ENCODE data around the gene BMP3.

BMP3 gene

DNA sequence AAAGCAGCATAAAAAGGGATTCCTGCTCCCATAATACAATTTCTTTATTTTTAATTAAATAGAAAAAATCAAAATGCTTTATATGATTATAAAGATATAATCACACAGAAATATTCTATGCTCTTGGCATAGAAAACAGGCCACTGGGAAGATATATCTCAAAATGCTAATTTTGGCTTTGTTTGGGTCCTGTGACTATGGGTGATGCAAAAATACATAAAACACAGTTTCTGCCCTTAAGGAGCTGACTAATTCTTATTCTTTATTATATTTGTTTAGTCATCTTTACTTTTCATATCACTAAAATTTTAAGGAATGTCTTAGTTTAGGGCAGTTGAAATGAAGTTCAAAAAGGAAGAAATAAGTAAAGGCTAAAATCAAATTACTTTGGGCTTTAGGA, 7.0 kb upstream of the BMP3 start:
- Histone ChIP-seq H3K27me3 (ENCODE audit: control insufficient read depth in 1 of 2, insufficient read depth in 1 of 2, low read length in 2 of 2) (peaks cover 13 to 45% of the 10 kb centered on the region in 2 experiments), H2AFZ (ENCODE audit: low read depth, low read length) (no peak overlapping the region), H4K8ac (ENCODE audit: low read length) (no peak overlapping the region), H3K36me3 (ENCODE audit: control insufficient read depth in 1 of 2, insufficient read depth in 2 of 2, low read depth in 1 of 2, low read length in 2 of 2) (no peaks in the 10 kb centered on the region), H3K9me3 (ENCODE audit: control insufficient read depth, low read length) (no peaks in the 10 kb centered on the region), H3K27ac (ENCODE audit: low read length, poor library complexity, severe bottlenecking) (no peak overlapping the region), H3K23ac (ENCODE audit: low read length in 2 of 2) (no peak overlapping the region), H3K9ac (ENCODE audit: low read length) (no peak overlapping the region), H2BK120ac (ENCODE audit: low read depth, low read length) (no peak overlapping the region), H4K91ac (ENCODE audit: low read length) (no peak overlapping the region), H2BK15ac (ENCODE audit: low read depth, poor library complexity, severe bottlenecking) (no peak overlapping the region), H3K79me1 (replicated peaks; ENCODE audit: low read length, poor library complexity, severe bottlenecking) (no peaks in the 10 kb centered on the region), H3K4ac (ENCODE audit: low read depth in 1 of 2, low read length in 2 of 2) (no peak overlapping the region), H2BK5ac (ENCODE audit: low read depth, low read length, poor library complexity, severe bottlenecking) (no peak overlapping the region), H3K4me3 (ENCODE audit: insufficient read depth in 1 of 2, low read depth in 1 of 2, low read length in 2 of 2) (no peak overlapping the region), H3K4me2 (ENCODE audit: low read length, poor library complexity, severe bottlenecking) (no peak overlapping the region), H3K18ac (ENCODE audit: low read depth in 1 of 2, low read length in 2 of 2) (no peak overlapping the region), H2AK5ac (ENCODE audit: low read length, severe bottlenecking) (no peak overlapping the region), H3K4me1 (ENCODE audit: control insufficient read depth, insufficient read depth, low read depth, low read length) (no peaks in the 10 kb centered on the region), H2BK12ac (ENCODE audit: low read length in 2 of 2) (no peak overlapping the region), H3K14ac (ENCODE audit: low read length in 2 of 2) (no peak overlapping the region)
- no peak for DNase-seq

DNA sequence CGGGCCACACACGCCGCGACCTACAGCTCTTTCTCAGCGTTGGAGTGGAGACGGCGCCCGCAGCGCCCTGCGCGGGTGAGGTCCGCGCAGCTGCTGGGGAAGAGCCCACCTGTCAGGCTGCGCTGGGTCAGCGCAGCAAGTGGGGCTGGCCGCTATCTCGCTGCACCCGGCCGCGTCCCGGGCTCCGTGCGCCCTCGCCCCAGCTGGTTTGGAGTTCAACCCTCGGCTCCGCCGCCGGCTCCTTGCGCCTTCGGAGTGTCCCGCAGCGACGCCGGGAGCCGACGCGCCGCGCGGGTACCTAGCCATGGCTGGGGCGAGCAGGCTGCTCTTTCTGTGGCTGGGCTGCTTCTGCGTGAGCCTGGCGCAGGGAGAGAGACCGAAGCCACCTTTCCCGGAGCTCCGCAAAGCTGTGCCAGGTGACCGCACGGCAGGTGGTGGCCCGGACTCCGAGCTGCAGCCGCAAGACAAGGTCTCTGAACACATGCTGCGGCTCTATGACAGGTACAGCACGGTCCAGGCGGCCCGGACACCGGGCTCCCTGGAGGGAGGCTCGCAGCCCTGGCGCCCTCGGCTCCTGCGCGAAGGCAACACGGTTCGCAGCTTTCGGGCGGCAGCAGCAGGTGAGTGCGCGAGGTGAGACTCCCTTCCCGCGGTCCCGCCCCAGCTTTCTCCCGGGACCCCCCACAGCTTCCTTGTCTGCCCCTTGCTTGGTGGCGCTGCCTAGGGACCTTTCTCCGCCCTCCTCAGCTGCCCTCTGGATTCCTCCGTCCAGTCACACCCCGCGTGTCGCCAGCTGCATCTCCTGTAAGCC, 678 bp downstream of the BMP3 start:
- Histone ChIP-seq H3K4ac (ENCODE audit: low read depth in 1 of 2, low read length in 2 of 2) (no peak overlapping the region), H3K23ac (ENCODE audit: low read length in 2 of 2) (no peak overlapping the region), H3K4me1 (ENCODE audit: control insufficient read depth, insufficient read depth, low read depth, low read length) (peaks cover 10% of the 10 kb centered on the region), H3K27ac (ENCODE audit: low read length, poor library complexity, severe bottlenecking) (no peak overlapping the region), H2BK120ac (ENCODE audit: low read depth, low read length) (no peak overlapping the region), H2BK15ac (ENCODE audit: low read depth, poor library complexity, severe bottlenecking) (no peak overlapping the region), H2BK5ac (ENCODE audit: low read depth, low read length, poor library complexity, severe bottlenecking) (no peak overlapping the region), H4K8ac (ENCODE audit: low read length) (no peak overlapping the region), H3K18ac (ENCODE audit: low read depth in 1 of 2, low read length in 2 of 2) (no peak overlapping the region), H3K27me3 (ENCODE audit: control insufficient read depth in 1 of 2, insufficient read depth in 1 of 2, low read length in 2 of 2) (peaks cover 24 to 81% of the 10 kb centered on the region in 2 experiments), H3K9ac (ENCODE audit: low read length) (peak overlapping the region; percentile 18), H2AK5ac (ENCODE audit: low read length, severe bottlenecking) (no peak overlapping the region), H3K9me3 (ENCODE audit: control insufficient read depth, low read length) (no peaks in the 10 kb centered on the region), H2AFZ (ENCODE audit: low read depth, low read length) (no peak overlapping the region), H3K4me2 (ENCODE audit: low read length, poor library complexity, severe bottlenecking) (peak overlapping the region; percentile 78), H3K79me1 (replicated peaks; ENCODE audit: low read length, poor library complexity, severe bottlenecking) (no peaks in the 10 kb centered on the region), H4K91ac (ENCODE audit: low read length) (no peak overlapping the region), H3K4me3 (ENCODE audit: insufficient read depth in 1 of 2, low read depth in 1 of 2, low read length in 2 of 2) (peak overlapping the region; percentile 62 to 75), H3K14ac (ENCODE audit: low read length in 2 of 2) (no peak overlapping the region), H2BK12ac (ENCODE audit: low read length in 2 of 2) (no peak overlapping the region), H3K36me3 (ENCODE audit: control insufficient read depth in 1 of 2, insufficient read depth in 2 of 2, low read depth in 1 of 2, low read length in 2 of 2) (no peaks in the 10 kb centered on the region)
- WGBS, result under 1% methylated on average over 75 of the region's 77 CpGs
- no peak for DNase-seq

DNA sequence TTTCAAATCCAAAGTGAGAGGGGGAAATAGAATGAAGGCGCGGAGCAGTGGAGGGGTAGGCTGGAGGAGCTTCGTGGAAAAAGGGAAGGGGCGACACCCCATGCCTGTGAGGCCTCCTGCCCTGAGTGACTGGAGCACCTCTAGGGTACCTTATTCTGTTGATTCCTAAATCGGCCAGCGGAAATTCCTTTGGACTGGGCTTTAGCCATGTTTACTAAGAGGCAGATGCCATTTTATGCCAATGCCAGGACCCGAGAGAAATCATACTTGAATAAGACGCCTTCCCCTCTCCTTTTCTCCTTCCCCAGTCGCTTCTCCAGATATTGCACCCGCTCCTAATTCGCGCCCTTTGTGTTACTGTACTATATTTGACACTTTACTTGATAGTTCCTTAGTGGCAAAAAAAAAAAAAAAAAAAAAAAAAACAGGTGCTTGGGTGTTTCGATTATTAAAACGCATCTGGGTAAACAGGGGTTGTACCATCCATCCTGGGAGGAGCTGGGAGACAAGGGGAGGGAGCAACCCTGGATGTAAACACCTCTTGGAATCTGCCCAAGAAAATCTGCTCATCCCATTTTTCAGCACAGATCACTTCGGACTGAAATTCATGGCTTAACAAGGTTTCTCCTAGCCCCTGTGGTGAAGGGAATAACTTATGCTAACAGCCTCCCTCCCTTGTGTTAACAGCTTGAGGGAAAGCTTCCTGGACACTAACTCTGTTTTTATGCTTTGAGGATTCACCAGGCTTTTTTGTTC, 1.5 kb downstream of the BMP3 start:
- H4K8ac ChIP-seq (ENCODE audit: low read length), result no peak overlapping the region
- H2BK120ac ChIP-seq (ENCODE audit: low read depth, low read length), result no peak overlapping the region
- no peaks in the 10 kb centered on the region for H3K36me3 ChIP-seq (ENCODE audit: control insufficient read depth in 1 of 2, insufficient read depth in 2 of 2, low read depth in 1 of 2, low read length in 2 of 2)
- H2AFZ ChIP-seq (ENCODE audit: low read depth, low read length), result no peak overlapping the region
- H2BK15ac ChIP-seq (ENCODE audit: low read depth, poor library complexity, severe bottlenecking), result no peak overlapping the region
- H3K4me1 ChIP-seq (ENCODE audit: control insufficient read depth, insufficient read depth, low read depth, low read length), result peaks cover 10% of the 10 kb centered on the region
- no peak overlapping the region for H3K27ac ChIP-seq (ENCODE audit: low read length, poor library complexity, severe bottlenecking)
- H3K23ac ChIP-seq (ENCODE audit: low read length in 2 of 2), result no peak overlapping the region
- no peak overlapping the region for H2BK12ac ChIP-seq (ENCODE audit: low read length in 2 of 2)
- H3K27me3 ChIP-seq (ENCODE audit: control insufficient read depth in 1 of 2, insufficient read depth in 1 of 2, low read length in 2 of 2), result peaks cover 24 to 77% of the 10 kb centered on the region in 2 experiments
- no peak overlapping the region for H3K18ac ChIP-seq (ENCODE audit: low read depth in 1 of 2, low read length in 2 of 2)
- DNase-seq, result no peak
- H4K91ac ChIP-seq (ENCODE audit: low read length), result no peak overlapping the region
- H3K14ac ChIP-seq (ENCODE audit: low read length in 2 of 2), result no peak overlapping the region
- H3K79me1 ChIP-seq (replicated peaks; ENCODE audit: low read length, poor library complexity, severe bottlenecking), result no peaks in the 10 kb centered on the region
- H3K4me3 ChIP-seq (ENCODE audit: insufficient read depth in 1 of 2, low read depth in 1 of 2, low read length in 2 of 2), result peak overlapping the region; percentile 62 to 75
- no peaks in the 10 kb centered on the region for H3K9me3 ChIP-seq (ENCODE audit: control insufficient read depth, low read length)
- peak overlapping the region; percentile 78 for H3K4me2 ChIP-seq (ENCODE audit: low read length, poor library complexity, severe bottlenecking)
- no peak overlapping the region for H3K4ac ChIP-seq (ENCODE audit: low read depth in 1 of 2, low read length in 2 of 2)
- no peak overlapping the region for H2AK5ac ChIP-seq (ENCODE audit: low read length, severe bottlenecking)
- H3K9ac ChIP-seq (ENCODE audit: low read length), result no peak overlapping the region
- WGBS, result 5% methylated on average over 10 of the region's 15 CpGs
- no peak overlapping the region for H2BK5ac ChIP-seq (ENCODE audit: low read depth, low read length, poor library complexity, severe bottlenecking)
